ENCODE data around the gene FBXL4.
A peak's percentile ranks its signal among the peaks of the same experiment; 100 is the strongest.

GRCh38 chr6:98845211-98846020 lies 102.3 kb downstream of the FBXL4 start:
- TF ChIP-seq CTCF (IDR thresholded peaks at IDR 0.05; ENCODE audit: poor library complexity) (peak; percentile 95), EZH2 (IDR thresholded peaks at IDR 0.05; ENCODE audit: borderline replicate concordance) (no peak)

Measured in hepatocyte (in vitro differentiated cells).